GM12878 (cell line): ENCODE results near the gene USP2. TPM values are rescaled to one million over a fixed set of nuclear protein-coding genes. Genes with fewer than 3 reads are reported as not detected.

ENCODE experiments used
- ATAC-seq: fragments of 200-7000 bp; cut with Tn5 transposase; 3 replicates; pipeline ENCODE4 v1.9.1; 2020; ENCODE audit warnings: mild to moderate bottlenecking, moderate library complexity
- BruUV-seq: library from RNA; stranded (reverse); fragments of 400-500 nt; replicated peaks from 2 replicates; lab custom pipeline; 2021; lab: Mats Ljungman, UMichigan
- CTCF ChIA-PET: fragments of 300-600 bp; sonication (Branson Sonifier 250); formaldehyde crosslinking; extraction: SDS; loops from one replicate; lab custom pipeline; 2021; ENCODE audit warnings: inconsistent platforms; lab: Yijun Ruan, JAX
- POLR2A ChIA-PET: fragments of 350-600 bp; formaldehyde crosslinking; extraction: SDS; loops from one replicate; lab custom pipeline; 2021; ENCODE audit warnings: inconsistent platforms; lab: Charles Lee
- RAD21 ChIA-PET: fragments of 300-600 bp; sonication (Branson Sonifier 250); formaldehyde crosslinking; loops from one replicate; lab custom pipeline; 2023; ENCODE audit warnings: antibody characterized with exemption; ENCODE audit not compliant: unreplicated experiment; lab: Charles Lee
- SMC1A ChIA-PET: fragments of 300-600 bp; sonication (Branson Sonifier 250); formaldehyde crosslinking; loops from one replicate; lab custom pipeline; 2023; ENCODE audit not compliant: unreplicated experiment, uncharacterized antibody; lab: Charles Lee
- DNase-seq: peaks from one replicate; pipeline ENCODE4 v3.0.0-alpha.2; 2011; ENCODE audit warnings: low read depth, low spot score
- FAIRE-seq: peaks from 3 replicates; lab custom pipeline; 2011; peaks lifted over from hg19 to GRCh38; lab: Jason Lieb, UNC
- H2AFZ ChIP-seq: 2 replicates; pipeline ENCODE4 v1.6.0; 2011; ENCODE audit warnings: low read depth, low read length, control low read depth; ENCODE audit not compliant: control insufficient read depth
- H3K27ac ChIP-seq: 2 replicates; pipeline ENCODE4 v1.5.1; 2011; ENCODE audit warnings: control low read depth; ENCODE audit not compliant: control insufficient read depth, insufficient read depth
- H3K27me3 ChIP-seq, 2 experiments: replicated peaks in 1 of 2; 2 replicates each; pipeline versions ENCODE4 v1.6.0 to v1.6.1; 2011; ENCODE audit warnings: low read length in 1 of 2; ENCODE audit not compliant: control insufficient read depth in 2 of 2, insufficient read depth in 2 of 2
- H3K36me3 ChIP-seq, 2 experiments: 2 replicates each; pipeline ENCODE4 v1.5.1; 2011; ENCODE audit warnings: low read length in 1 of 2; ENCODE audit not compliant: control insufficient read depth in 2 of 2, insufficient read depth in 2 of 2
- H3K4me1 ChIP-seq: 2 replicates; pipeline ENCODE4 v1.6.1; 2011; ENCODE audit warnings: mild to moderate bottlenecking, low read length, moderate library complexity, mixed read lengths; ENCODE audit not compliant: control insufficient read depth, insufficient read depth
- H3K4me2 ChIP-seq: 2 replicates; pipeline ENCODE4 v1.6.0; 2011; ENCODE audit warnings: control low read depth; ENCODE audit not compliant: control insufficient read depth, insufficient read depth
- H3K4me3 ChIP-seq: fragments of 200-600 bp; sonication (generic); 2 replicates; pipeline ENCODE4 v1.5.1; 2016
- H3K79me2 ChIP-seq: 2 replicates; pipeline ENCODE4 v1.6.0; 2011; ENCODE audit warnings: low read length; ENCODE audit not compliant: control insufficient read depth, insufficient read depth
- H3K9ac ChIP-seq: 2 replicates; pipeline ENCODE4 v1.8.0; 2011; ENCODE audit warnings: low read length, control low read depth, mixed read lengths; ENCODE audit not compliant: control insufficient read depth, insufficient read depth
- H3K9me3 ChIP-seq: replicated peaks from 3 replicates; pipeline ENCODE4 v1.5.1; 2011; ENCODE audit warnings: mild to moderate bottlenecking, low read length; ENCODE audit not compliant: control insufficient read depth, insufficient read depth
- H4K20me1 ChIP-seq: 2 replicates; pipeline ENCODE4 v1.6.0; 2011; ENCODE audit not compliant: control insufficient read depth, insufficient read depth
- BCLAF1 ChIP-seq: fragments of 450-650 bp; IDR thresholded peaks from 2 replicates; pipeline ENCODE4 v1.6.1; 2017; ENCODE audit warnings: antibody characterized with exemption, mild to moderate bottlenecking, moderate library complexity
- POLR2AphosphoS2 ChIP-seq: IDR thresholded peaks from 2 replicates; pipeline ENCODE4 v1.6.1; 2011; ENCODE audit warnings: low read depth, mild to moderate bottlenecking, low read length, improper control_type of control experiment, moderate library complexity
- SMARCA5 ChIP-seq: fragments of 450-650 bp; IDR thresholded peaks from 2 replicates; pipeline ENCODE4 v1.6.1; 2017; ENCODE audit warnings: mild to moderate bottlenecking
- TCF3 ChIP-seq: IDR thresholded peaks from 2 replicates; pipeline ENCODE4 v1.6.1; 2012; ENCODE audit warnings: low read depth, mild to moderate bottlenecking, low read length, borderline replicate concordance; ENCODE audit not compliant: insufficient read depth
- ZZZ3 ChIP-seq: IDR thresholded peaks from 2 replicates; pipeline ENCODE4 v1.6.1; 2011; ENCODE audit warnings: low read depth; ENCODE audit not compliant: control insufficient read depth, insufficient read length
- WGBS: methylation state at CpG from one replicate; pipeline ENCODE4 v1.1.6; 2016; ENCODE audit warnings: low lambda C conversion rate; ENCODE audit not compliant: insufficient replicate concordance, insufficient coverage; ENCODE audit errors: missing lambda C conversion rate; 5-methylcytosine and 5-hydroxymethylcytosine counted together
- in situ Hi-C: fragments of 300-500 bp; cut with MboI; formaldehyde crosslinking; loops from 9 replicates; pipeline ENCODE4 v1.14.3; 2018; ENCODE audit warnings: mixed read lengths
- intact Hi-C: fragments of 100-400 bp; cut with micrococcal nuclease; formaldehyde crosslinking; loops from one replicate; pipeline ENCODE4 v1.14.2; 2022; ENCODE audit not compliant: unreplicated experiment
- polyA plus RNA-seq, 11 experiments: library from polyadenylated mRNA; depleted of rRNA in 4 of 11; unstranded in 6 of 11; stranded (reverse) in 5 of 11; fragments of >200 nt; fragmentation: Nextera tagmentation in 4 of 11; fragmentation: Illumina TruSeq in 1 of 11; extraction: Ambion mirVana in 4 of 11; extraction: Trizol in 1 of 11; gene quantifications; 1 replicate in 1 of 11; 2 replicates in 10 of 11; pipeline versions ENCODE4 v1.2.1 to v1.2.3, GENCODE V29; 2011 to 2016; ENCODE audit warnings: inconsistent platforms in 2 of 11, missing spikeins in 2 of 11, low read depth in 1 of 11
- total RNA-seq, 4 experiments: library from RNA; depleted of rRNA in 3 of 4; stranded (reverse); fragments of >200 nt in 3 of 4; fragmentation: Illumina TruSeq in 1 of 4; extraction: Trizol in 1 of 4; gene quantifications; 2 replicates each; pipeline versions ENCODE4 v1.2.1 to v1.2.3, GENCODE V29; 2013 to 2021
- TF ChIP-seq, protein P1 (sequence below): IDR thresholded peaks from 2 replicates; pipeline ENCODE4 v1.6.1; 2011; ENCODE audit warnings: low read depth, mild to moderate bottlenecking, low read length, moderate library complexity, borderline replicate concordance; ENCODE audit errors: extremely low read depth

The USP2 gene
- total and polyA plus RNA-seq, 10 of the 15 experiments (the other 5 are each of a cell fraction or from before 2014, with no cell fraction given) = 0.03 to 0.13 (median 0.06) TPM; not detected in 4

DNA sequence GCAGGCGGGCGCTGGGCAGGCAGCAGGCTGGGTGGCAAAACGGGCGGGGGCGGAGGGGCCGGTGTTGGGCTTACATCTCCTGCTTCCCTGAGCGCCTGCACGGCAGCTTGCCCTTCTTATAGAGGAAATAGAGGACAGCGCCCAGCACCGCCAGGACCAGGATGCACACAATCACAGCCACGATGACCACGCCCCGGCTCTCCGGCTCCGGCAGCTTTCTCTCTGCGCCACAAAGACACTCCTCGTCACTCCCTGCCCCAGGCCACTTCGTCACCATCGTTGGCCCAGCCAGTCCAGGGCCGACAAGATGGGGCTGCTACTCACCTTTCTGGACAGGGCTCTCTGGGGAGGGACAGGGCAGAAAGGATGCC is 70.8 kb downstream of the USP2 start (continued):
- TF ChIP-seq TCF3 (no peak), SMARCA5 (no peak)
- TF ChIP-seq, protein P1, sequence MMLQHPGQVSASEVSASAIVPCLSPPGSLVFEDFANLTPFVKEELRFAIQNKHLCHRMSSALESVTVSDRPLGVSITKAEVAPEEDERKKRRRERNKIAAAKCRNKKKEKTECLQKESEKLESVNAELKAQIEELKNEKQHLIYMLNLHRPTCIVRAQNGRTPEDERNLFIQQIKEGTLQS = no peak

DNA sequence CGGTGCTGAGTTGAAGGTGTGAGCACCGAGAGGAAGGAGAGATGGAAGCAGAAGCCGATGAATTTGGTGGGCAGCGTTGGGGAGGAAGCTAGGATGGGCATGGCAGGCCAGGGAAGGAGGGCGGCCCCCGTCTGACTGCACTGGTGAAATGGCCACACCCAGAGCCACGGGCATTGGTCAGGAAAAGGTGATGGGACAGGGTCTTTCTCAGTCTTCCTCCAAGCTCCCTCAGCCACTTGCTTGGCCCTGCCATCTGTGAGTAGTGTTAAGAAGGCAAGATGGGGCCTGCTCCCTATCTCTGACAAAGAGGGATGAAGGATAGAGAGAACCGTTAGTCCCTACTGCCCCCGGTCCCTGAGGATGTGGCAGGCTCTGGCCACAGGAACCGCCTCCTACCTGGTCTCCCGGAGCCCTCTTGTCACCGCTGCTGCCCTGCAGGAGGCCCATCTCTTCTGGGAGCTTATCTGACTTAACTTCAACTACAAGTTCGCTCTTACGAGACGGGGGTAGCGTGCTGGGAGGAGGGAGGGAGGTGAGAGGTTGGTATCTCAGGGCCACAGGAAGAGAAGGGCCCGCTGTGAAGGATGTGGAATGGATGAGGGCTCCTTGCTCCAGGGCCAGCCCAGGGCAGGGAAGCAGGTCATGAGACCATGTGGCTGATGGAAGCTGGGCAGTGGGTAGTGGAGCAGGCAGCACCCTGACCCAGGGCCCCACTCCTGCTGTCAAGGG is 71.4 kb downstream of the USP2 start:
- intact Hi-C loops (no loop called here), in situ Hi-C loops (no loop called here)
- Histone ChIP-seq H3K4me1 (no peaks in the 10 kb centered on the region), H3K27ac (no peak overlapping the region), H3K4me2 (no peak overlapping the region), H3K27me3 (no peaks in the 10 kb centered on the region), H3K79me2 (no peaks in the 10 kb centered on the region), H4K20me1 (no peaks in the 10 kb centered on the region), H3K9ac (no peak overlapping the region), H3K4me3 (no peak overlapping the region), H3K36me3 (peaks cover 3 to 9% of the 10 kb centered on the region in 2 experiments; a peak in 3 of 4 replicates), H2AFZ (no peak overlapping the region), H3K9me3 (no peaks in the 10 kb centered on the region)
- TF ChIP-seq, protein P1 = no peak
- TF ChIP-seq ZZZ3 (no peak), POLR2AphosphoS2 (no peak), BCLAF1 (no peak)
- BruUV-seq = no TSS peak
- ChIA-PET RAD21 (no interaction called here), POLR2A (interaction anchor here (0.8 kb wide), 1 partner anchor 8 kb away, joined by 3 read pairs; no protein-coding TSS in a partner anchor), CTCF (interaction anchor here (2.5 to 5.1 kb wide), 2 partner anchors 12 to 25 kb away, joined by 7 to 45 read pairs; no protein-coding TSS in a partner anchor), SMC1A (interaction anchor here (1.4 kb wide), 1 partner anchor 16 kb away, joined by 4 read pairs; no protein-coding TSS in a partner anchor)
- DNase-seq (no peak), FAIRE-seq (no peak), ATAC-seq (no peak)
- 81% methylated on average over 16 of the region's 17 CpGs for WGBS
